ENCODE results near the gene KDM5A.
"Not testable (repeated sequence)": the region's sequence is repeated elsewhere in the genome, so short reads cannot be mapped to it uniquely, and the experiment has no call there.

The KDM5A gene

DNA sequence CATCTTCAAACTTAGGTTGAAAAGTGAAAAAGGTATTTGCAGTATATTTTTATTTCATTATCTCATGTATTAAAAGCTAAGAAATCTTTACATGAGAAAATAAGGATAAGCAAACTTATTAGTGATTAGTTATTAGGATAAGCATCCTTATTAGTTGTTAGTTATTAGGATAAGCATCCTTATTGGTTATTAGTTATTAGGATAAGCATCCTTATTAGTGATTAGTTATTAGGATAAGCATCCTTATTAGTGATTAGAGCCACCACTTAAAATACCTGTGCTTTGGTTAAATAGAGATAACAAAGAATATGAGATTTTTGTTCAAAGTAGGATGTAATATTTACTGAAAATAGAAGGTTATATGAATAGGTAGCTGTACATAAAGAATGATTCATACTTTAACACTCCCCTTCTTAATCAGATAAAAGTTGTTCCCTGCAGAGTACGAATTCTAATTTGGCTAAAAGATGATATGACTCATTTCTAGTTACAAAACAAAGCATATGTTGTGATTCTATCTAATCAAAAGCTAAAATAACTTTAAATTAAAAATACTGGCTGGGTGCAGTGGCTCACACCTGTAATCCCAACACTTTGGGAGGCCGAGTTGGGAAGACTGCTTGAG, 56.4 kb downstream of the KDM5A start:
- peak; percentile 46 for FAIRE-seq

DNA sequence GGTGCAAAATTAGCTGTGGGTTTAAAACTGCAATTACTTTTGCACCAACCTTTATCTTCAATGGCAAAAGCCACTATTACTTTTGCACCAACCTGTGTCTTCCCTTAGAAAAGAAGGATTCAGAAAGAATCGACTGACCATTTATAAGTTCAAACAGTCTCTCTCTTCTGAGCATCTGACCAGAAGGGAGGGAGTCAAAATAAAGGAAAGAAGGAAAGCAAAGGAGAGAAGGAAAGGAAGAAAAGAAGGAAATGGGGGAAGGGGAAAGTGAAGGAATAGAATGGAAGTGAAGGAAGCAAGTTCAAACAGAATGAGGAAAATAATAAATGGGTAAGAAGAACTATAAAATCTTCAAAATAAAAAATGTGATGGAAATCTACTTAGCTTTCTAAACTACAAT, 57.8 kb downstream of the KDM5A start:
- FAIRE-seq: no peak

DNA sequence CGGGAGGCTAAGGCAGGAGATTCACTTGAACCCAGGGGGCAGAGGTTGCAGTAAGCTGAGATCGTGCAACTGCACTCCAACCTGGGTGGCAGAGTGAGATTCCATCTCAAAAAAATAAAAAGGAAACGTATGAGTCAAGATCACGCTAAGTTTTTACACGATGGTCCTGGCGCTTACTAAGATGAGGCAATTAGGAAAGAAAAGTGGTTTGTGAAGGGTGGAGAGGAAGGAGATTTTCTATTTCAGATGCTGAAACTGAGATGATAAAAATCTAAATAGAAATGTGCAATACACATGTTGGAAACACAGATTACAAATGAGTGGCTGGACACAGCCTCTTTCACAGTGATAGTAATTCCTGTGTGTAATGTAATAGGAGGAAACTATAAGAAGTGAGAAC, 63.2 kb downstream of the KDM5A start:
- no peak for FAIRE-seq

DNA sequence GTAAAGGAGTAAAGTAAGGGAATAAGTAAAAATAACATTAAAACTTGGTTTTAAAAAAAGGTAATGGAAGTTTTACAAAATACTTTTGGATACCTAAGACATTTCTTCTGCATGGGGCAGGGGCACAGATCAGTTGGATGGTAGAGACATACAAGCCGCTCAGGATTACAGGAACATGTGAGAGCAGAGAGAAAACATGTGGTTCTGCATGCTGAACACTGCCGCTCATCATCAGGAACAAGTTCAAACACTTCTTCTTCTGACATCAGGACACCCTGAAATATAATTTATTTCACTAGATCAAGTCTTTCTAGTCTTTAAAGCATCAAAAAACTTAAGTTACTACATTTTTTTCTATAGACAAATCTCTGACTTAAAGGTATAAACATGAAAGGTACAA, 65.6 kb downstream of the KDM5A start:
- FAIRE-seq: no peak

DNA sequence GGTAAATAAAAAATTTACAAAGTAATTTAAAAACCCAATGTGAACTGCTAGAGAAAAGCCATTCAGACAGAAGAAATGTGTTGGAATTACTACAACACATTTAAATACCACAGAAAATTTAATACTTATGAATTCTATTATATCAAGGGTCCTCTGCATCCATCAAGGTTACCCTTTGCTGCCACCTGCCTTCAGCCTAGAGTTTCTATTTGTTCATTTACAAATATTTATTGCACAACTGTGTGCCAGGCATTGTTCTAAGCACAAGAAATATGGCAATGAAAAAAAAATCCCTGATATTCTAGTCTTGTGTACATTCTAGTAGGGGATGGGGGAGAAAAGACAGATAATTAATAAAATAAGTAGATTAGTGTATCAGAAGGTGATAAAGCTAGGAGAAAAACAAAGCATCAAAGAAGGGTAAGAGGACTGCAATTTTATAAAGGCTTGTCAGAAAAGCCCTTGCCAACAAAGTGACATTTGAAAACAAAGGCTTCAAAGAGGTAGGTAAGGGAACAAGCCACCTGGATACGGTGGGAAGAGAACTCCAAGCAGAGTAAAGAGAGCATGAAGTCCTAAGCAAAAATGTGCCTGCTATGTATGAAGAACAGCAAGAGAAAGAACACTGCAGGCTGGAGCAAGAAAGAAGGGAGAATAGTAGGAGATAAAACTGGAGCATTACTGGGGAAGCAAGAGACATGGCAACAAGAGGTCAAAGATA, 67.4 kb downstream of the KDM5A start:
- FAIRE-seq: no peak

DNA sequence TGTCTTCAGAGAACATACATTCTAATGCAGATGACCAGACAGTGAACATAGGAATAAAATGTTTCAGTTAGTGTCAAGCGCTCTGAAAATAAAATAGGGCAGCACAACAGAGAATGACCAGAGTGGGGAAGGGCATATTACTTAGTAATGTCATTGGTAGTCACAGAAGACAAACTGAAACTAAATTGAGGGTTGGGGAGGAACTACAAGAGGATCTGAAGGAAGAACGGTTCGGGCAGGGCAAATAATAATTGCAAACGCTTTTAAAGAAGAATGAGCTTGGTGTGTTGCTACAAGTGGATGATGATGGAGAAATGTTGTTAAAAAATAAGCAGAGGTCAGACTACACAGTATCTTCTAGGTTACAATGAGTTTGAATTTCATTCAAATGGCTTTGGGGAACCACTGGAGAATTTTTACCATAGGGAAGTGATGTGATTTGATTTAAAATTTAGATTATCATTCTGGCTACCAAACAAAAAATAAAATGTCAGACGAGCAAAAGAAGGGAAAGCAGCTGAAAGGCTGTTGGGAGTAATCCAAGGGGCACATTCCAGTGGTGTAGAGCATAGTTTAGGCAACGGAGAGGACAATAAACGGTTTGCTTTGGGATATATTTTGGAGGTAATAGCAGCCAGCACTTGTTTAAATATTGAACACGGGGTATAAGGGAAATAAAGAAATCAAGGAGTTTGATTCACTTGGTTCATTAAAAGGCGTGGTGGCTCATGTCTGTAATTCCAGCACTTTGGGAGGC, 70.2 kb downstream of the KDM5A start:
- FAIRE-seq: no peak

DNA sequence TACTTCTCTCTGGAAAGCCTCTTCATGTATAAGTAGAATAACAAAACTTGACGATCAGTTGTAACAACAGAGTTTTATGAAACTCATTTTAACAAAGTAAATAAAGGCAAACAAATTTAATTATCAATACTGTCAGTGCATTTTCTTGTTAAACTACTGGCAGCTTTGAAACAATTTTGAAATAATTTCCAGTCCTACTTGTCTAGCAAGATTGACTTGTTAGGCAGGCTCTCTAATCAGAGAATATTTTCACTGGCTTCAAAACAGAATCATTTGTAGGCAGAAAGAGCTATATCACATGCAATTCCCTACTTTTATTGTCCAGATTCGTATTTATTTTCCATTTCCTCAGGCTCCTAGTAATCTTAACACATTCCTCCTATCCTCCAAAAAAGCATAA, 80.6 kb downstream of the KDM5A start:
- FAIRE-seq: no peak

DNA sequence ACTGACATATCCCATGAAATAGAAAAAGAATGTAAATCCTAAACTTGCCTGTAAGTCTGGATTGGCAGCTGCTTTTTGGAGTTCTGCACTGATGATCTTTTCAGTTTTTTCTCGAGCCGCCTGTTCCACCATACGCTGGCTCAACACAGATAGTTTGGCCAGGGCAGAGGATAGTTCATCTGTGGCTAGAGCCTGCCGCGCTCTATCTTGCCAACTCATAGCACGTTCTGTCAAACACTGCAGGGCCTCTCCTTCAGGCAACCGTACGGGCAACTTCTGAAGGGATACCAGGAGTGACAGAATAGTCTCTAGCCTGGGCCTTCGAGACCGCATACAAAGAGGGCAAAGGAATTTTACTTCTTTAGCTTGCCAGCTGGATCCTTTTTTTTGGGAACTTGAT, 81.7 kb downstream of the KDM5A start:
- no peak for FAIRE-seq

DNA sequence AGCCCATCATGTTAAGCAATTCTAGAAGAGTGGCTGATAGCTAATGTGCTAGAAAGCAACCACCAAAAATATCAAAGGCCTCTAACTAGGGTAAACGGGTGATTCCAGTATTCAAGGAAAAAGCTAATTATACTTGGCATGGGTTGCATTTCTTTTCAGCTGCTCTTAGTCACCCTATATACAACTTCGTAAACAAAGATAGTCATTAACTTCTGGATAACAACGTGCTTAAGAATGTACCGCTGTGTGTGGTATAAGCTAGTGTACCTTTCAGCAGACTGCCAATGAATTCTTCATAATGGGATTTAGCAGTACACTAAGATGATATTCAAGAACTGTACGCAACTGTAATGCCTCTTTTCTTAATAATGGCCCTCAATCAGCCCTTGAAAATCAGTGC, 84.3 kb downstream of the KDM5A start:
- FAIRE-seq: no peak

DNA sequence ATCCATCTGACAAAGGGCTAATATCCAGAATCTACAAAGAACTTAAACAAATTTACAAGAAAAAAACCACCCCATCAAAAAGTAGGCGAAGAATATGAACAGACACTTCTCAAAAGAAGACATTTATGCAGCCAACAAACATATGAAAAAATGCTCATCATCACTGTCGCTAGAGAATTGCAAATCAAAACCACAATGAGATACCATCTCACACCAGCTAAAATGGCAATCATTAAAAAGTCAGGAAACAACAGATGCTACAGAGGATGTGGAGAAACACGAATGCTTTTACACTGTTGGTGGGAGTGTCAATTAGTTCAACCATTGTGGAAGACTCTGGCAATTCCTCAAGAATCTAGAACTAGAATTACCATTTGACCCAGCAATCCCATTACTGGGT, 86.4 kb downstream of the KDM5A start:
- not testable (repeated sequence) for FAIRE-seq

DNA sequence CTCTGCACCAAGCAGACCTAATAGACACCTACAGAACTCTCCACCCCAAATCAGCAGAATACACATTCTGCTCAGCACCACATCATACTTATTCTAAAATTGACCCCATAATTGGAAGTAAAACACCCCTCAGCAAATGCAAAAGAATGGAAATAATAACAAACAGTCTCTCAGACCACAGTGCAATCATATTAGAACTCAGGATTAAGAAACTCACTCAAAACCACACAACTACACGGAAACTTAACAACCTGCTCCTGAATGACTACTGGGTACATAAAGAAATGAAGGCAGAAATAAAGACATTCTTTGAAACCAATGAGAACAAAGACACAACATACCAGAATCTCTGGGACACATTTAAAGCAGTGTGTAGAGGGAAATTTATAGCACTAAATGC, 89.0 kb downstream of the KDM5A start:
- FAIRE-seq: not testable (repeated sequence)

DNA sequence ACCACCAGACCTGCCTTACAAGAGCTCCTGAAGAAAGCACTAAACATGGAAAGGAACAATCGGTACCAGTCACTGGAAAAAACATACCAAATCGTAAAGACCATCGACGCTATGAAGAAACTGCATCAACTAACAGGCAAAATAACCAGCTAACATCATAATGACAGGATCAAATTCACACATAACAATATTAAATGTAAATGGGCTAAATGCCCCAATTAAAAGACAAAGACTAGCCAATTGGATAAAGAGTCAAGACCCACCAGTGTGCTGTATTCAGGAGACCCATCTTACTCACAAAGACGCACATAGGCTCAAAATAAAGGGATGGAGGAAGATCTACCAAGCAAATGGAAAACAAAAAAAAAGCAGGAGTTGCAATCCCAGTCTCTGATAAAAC, 89.6 kb downstream of the KDM5A start:
- FAIRE-seq: not testable (repeated sequence)

DNA sequence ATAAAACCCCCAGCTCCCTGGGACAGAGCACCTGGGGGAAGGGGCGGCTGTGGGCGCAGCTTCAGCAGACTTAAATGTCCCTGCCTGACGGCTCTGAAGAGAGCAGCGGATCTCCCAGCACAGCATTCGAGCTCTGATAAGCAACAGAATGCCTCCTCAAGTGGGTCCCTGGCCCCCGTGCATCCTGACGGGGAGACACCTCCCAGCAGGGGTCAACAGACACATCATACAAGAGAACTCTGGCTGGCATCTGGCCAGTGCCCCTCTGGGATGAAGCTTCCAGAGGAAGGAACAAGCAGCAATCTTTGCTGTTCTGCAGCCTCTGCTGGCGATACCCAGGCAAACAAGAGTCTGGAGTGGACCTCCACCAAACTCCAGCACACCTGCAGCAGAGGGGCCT, 91.1 kb downstream of the KDM5A start:
- FAIRE-seq: not testable (repeated sequence)

DNA sequence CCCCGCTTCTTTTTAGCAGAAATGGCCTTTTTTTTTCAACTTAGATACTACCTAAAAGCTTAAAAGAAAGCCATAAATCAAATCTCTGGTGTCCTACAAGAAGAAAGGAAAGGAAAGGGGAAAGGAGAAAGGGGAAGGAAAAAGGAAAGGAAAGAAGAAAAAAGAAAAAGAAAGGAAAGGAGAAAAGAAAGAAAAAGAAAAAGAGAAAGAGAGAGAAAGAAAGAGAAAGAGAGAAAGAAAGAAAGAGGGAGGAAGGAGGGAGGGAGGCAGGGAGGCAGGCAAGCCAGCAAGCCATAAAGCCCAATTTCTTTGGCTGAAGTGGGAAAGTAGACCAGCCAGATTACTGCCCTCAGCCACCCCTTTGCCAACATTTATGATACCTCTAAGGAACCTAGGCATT, 94.0 kb downstream of the KDM5A start:
- no peak for FAIRE-seq

DNA sequence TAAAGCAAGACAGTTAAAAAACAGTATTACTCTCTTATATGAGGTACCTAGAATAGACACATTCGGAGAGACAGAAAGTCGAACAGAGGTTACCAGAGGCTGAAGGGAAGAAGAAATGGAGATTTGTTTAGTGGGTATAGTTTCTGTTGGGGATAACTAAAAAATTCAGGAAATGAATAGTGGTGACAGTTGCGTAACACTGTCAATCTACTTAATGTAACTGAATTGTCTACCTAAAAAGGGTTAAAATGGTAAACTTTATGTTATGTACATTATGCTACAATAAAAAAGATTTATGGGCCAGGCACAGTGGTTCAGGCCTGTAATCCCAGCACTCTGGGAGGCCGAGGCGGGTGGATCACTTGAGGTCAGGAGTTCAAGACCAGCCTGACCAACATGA, 95.9 kb downstream of the KDM5A start:
- FAIRE-seq: no peak

DNA sequence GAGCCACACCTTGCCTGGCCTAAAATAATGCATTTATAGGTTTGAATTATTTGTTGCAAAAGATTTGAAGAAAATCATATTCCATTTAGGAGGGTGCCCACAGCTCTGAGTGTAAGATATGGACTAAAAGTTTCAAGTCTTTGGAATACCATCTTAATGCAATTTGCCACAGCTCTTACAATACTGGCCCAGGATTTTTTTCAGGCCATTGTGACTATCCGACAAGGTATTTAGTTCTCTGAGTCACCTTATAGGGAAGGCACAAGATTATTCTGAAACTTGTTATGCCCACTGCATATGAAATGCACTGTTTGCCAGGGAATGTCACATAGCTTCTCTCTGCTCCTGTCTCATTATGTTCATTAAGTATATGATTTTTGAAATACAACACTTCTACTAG, 96.9 kb downstream of the KDM5A start:
- FAIRE-seq: no peak

DNA sequence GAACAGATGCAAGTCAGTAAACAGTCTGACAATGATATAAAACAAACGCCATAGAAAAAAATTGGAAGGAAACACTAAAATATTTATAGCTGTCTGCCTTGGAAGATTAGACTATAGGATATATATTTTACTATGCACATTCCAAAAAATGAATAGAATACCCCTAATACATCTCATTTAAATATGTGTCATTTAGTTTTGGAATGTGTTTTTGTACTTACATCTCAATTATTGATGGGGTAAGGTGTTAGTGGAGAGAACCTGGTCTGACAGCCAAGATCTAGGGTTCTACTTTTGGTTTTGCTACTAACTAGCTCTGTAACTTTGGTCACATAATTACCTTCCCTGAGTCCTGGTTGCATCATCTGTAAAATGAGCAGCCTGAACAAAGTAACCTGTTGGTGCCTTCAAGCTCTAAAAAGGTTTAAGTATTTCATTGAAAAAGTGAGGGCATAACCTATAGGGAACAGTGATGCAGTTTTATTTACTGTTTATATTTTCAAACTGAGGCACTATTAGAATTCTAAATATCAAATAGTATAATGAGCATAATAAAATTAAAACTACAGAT, 97.9 kb downstream of the KDM5A start:
- FAIRE-seq: no peak

DNA sequence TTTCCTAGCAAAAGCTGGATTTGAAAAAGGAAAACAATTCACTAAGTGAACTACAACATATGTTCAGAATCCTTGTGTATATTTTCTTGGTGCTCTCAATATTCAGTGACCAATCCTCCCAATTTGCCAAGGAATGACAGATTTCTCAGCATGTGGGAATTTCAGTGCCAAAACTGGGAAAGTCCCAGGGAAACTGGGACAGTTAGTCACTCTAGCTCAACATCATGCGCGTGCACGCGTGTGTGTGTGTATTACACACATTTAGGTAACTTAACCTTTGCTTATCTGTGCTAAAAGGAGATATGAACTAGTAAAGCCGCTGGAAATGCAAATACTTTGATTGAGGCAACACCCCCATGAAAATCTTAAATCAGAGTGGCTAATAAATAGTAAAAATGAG, 100.4 kb downstream of the KDM5A start:
- FAIRE-seq: no peak

DNA sequence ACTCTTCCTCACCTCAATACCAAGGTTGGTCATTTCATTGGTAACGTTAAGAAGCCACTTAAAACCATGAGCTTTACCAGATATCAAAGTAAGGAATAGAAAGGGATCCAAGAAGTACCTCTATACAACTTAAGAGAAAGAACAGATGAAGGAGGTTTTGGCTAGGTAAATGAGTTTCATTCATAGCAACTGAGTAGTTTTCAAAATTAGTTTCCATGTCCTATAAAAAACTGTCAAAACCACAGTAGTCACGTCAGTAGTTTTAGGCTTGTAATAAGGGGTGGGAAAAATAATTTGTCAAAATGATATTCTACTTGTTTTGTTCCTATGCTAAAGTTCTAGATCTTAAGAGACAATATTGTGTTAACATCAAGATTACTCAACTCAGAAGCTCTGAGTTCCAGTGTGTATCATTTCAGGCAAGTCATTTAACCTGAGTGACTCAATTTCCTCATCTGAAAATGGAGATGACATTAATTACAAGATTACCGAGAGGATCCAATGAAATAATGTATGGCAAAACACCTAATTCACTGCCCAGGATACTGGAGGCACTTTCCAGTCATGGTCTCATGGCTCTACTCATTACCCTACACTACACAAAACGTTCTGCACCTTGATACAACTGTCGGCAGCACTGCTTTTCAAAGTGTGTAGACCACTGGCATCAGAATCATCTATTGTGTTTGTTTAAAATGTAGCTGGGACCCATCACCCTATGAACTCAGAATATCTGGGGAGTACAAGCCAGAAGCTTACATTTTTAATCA, 102.4 kb downstream of the KDM5A start:
- FAIRE-seq: no peak

DNA sequence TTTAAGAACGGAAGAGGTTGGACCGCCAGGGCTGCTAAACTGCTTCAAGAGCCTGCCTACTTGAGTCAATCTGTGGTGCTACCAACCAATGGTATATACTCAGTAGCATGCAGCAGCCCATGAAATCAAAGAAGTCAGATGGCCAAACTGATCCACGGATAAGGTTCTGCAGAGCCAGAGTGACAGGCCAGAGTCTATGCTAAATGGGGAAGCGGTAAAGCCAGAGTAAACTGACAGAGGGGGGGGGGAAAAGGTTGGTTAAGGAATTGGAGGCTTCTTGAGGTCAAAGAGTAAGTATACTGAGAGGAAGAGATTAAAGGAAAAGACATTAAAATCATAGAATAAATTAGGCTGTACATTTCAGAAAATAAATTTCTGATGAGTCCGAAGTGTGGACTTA, 111.1 kb downstream of the KDM5A start:
- no peak for FAIRE-seq

DNA sequence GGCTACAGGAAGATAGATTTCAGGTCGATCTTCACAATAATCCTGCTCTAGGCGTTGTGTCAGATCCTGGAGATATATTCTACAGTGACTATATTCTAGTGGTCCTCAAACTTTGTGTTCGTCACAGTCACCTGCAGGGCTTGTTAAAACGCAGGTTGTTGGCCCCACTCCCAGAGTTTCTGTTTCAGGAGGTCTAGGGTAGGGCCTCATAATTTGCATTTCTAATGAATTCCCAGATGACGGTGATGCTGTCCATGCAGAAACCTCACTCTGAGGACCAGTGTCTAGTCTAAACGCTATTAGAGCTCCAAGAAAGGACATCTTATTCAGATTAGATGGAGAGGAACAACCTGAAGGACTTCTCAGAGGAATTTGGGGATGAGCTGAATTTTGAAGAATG, 113.3 kb downstream of the KDM5A start:
- no peak for FAIRE-seq

DNA sequence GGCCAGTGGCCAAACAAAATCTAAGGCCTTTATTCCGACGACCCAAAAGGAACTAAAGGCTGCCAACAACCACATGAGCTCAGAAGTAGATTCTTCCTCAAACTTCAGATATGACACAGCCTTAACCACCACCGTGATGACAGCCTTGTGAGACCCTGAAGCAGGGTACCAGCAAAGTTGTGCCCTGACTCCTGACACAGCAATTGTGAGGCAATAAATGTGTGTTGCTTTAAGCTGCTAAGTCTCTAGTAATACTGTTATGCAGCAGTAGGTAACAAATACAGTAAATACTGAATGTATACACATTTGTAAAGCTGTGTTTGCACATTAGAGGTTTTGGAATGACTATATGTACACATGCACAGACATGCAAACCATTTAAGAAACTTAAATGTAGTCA, 115.7 kb downstream of the KDM5A start:
- FAIRE-seq: no peak

DNA sequence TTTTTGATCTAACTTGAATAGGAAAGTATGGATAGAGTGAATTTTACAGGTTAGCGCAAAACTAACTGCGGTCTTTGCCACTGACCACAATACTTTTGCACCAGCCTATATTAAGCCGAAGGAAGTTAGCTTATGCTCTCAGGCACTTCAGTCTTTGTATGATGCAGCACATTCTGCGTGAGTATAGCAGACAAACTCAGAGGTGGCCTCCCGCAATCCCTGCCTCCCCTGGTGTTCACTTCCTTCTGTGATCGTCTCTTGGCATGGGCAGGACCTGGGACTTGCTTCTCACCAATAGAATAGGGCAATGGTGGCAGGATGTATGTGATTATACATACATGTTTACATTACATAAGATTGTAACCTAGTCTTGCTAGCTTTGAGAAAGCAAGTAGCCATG, 116.2 kb downstream of the KDM5A start:
- FAIRE-seq: no peak
